Measurements from ENCODE around the gene DLX2. TPM values are rescaled to one million over a fixed set of nuclear protein-coding genes. Genes with fewer than 3 reads are reported as not detected.

The DLX2 gene
- total and polyA plus RNA-seq, 2 of the 13 experiments (the other 11 are each of a cell fraction or from before 2014, with no cell fraction given): 0.07 to 0.15 TPM

GRCh38 chr2:172086241-172087206 lies 16.2 kb downstream of the DLX2 start (continued):
- TF ChIP-seq ZBTB25 (CRISPR knock-in tag; IDR thresholded peaks at IDR 0.05) (peak; percentile 8; the same call in 1 of the 2 replicates), ZNF891 (CRISPR knock-in tag; IDR thresholded peaks at IDR 0.05) (peak; percentile 74), ERF (CRISPR knock-in tag; IDR thresholded peaks at IDR 0.05) (0 out of 2 replicates have a peak, but pooled peaks have one; percentile 47), ZFP1 (CRISPR knock-in tag; IDR thresholded peaks at IDR 0.05) (no peak), ZNF501 (CRISPR knock-in tag; IDR thresholded peaks at IDR 0.05) (peak; percentile 43; the same call in 1 of the 2 replicates), ZSCAN25 (CRISPR knock-in tag; IDR thresholded peaks at IDR 0.05) (no peak), SP5 (CRISPR knock-in tag; IDR thresholded peaks at IDR 0.05; ENCODE audit: borderline replicate concordance, low read depth) (0 out of 2 replicates have a peak, but pooled peaks have one; percentile 35), RBM39 (IDR thresholded peaks at IDR 0.05; ENCODE audit: low read depth, low read length, poor library complexity, severe bottlenecking) (peak; percentile 33)
- TF ChIP-seq, protein P1, sequence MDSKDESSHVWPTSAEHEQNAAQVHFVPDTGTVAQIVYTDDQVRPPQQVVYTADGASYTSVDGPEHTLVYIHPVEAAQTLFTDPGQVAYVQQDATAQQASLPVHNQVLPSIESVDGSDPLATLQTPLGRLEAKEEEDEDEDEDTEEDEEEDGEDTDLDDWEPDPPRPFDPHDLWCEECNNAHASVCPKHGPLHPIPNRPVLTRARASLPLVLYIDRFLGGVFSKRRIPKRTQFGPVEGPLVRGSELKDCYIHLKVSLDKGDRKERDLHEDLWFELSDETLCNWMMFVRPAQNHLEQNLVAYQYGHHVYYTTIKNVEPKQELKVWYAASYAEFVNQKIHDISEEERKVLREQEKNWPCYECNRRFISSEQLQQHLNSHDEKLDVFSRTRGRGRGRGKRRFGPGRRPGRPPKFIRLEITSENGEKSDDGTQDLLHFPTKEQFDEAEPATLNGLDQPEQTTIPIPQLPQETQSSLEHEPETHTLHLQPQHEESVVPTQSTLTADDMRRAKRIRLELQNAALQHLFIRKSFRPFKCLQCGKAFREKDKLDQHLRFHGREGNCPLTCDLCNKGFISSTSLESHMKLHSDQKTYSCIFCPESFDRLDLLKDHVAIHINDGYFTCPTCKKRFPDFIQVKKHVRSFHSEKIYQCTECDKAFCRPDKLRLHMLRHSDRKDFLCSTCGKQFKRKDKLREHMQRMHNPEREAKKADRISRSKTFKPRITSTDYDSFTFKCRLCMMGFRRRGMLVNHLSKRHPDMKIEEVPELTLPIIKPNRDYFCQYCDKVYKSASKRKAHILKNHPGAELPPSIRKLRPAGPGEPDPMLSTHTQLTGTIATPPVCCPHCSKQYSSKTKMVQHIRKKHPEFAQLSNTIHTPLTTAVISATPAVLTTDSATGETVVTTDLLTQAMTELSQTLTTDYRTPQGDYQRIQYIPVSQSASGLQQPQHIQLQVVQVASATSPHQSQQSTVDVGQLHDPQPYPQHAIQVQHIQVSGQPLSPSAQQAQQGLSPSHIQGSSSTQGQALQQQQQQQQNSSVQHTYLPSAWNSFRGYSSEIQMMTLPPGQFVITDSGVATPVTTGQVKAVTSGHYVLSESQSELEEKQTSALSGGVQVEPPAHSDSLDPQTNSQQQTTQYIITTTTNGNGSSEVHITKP (CRISPR knock-in tag; IDR thresholded peaks at IDR 0.05; ENCODE audit: low read depth): no peak
- TF ChIP-seq, protein P2, sequence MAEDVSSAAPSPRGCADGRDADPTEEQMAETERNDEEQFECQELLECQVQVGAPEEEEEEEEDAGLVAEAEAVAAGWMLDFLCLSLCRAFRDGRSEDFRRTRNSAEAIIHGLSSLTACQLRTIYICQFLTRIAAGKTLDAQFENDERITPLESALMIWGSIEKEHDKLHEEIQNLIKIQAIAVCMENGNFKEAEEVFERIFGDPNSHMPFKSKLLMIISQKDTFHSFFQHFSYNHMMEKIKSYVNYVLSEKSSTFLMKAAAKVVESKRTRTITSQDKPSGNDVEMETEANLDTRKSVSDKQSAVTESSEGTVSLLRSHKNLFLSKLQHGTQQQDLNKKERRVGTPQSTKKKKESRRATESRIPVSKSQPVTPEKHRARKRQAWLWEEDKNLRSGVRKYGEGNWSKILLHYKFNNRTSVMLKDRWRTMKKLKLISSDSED (CRISPR knock-in tag; IDR thresholded peaks at IDR 0.05): no peak
- TF ChIP-seq, protein P3, sequence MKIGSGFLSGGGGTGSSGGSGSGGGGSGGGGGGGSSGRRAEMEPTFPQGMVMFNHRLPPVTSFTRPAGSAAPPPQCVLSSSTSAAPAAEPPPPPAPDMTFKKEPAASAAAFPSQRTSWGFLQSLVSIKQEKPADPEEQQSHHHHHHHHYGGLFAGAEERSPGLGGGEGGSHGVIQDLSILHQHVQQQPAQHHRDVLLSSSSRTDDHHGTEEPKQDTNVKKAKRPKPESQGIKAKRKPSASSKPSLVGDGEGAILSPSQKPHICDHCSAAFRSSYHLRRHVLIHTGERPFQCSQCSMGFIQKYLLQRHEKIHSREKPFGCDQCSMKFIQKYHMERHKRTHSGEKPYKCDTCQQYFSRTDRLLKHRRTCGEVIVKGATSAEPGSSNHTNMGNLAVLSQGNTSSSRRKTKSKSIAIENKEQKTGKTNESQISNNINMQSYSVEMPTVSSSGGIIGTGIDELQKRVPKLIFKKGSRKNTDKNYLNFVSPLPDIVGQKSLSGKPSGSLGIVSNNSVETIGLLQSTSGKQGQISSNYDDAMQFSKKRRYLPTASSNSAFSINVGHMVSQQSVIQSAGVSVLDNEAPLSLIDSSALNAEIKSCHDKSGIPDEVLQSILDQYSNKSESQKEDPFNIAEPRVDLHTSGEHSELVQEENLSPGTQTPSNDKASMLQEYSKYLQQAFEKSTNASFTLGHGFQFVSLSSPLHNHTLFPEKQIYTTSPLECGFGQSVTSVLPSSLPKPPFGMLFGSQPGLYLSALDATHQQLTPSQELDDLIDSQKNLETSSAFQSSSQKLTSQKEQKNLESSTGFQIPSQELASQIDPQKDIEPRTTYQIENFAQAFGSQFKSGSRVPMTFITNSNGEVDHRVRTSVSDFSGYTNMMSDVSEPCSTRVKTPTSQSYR (CRISPR knock-in tag; IDR thresholded peaks at IDR 0.05; ENCODE audit: borderline replicate concordance): no peak
- TF ChIP-seq, protein P4, sequence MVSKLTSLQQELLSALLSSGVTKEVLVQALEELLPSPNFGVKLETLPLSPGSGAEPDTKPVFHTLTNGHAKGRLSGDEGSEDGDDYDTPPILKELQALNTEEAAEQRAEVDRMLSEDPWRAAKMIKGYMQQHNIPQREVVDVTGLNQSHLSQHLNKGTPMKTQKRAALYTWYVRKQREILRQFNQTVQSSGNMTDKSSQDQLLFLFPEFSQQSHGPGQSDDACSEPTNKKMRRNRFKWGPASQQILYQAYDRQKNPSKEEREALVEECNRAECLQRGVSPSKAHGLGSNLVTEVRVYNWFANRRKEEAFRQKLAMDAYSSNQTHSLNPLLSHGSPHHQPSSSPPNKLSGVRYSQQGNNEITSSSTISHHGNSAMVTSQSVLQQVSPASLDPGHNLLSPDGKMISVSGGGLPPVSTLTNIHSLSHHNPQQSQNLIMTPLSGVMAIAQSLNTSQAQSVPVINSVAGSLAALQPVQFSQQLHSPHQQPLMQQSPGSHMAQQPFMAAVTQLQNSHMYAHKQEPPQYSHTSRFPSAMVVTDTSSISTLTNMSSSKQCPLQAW (CRISPR knock-in tag; IDR thresholded peaks at IDR 0.05): peak; percentile 43; the same call in 1 of the 2 replicates
